ENCODE data around the gene RPL13.

The RPL13 gene

GRCh38 chr16:89560378-89561141, at the start of gene RPL13:
Gene RPL13 (plus strand): TSS chr16:89560682. CDS start chr16:89560960, 278 bp downstream.
- H3K9me3 ChIP-seq (ENCODE audit: low read depth, low read length), result no peaks in the 10 kb centered on the region
- H3K4me3 ChIP-seq, result peak within 1 kb of the TSS; percentile 86
- H3K27ac ChIP-seq, result peak within 1 kb of the TSS; percentile 93
- H3K36me3 ChIP-seq (ENCODE audit: insufficient read depth, low read length), result peaks cover 37% of the 10 kb centered on the region
- peak; percentile 14 for DNase-seq (ENCODE audit: low read depth, low spot score)
- H3K9ac ChIP-seq (ENCODE audit: insufficient read length), result peak within 1 kb of the TSS; percentile 97
- TF ChIP-seq FOXP2 (optimal IDR thresholded peaks at IDR 0.05; ENCODE audit: control extremely low read depth, extremely low read length, insufficient read depth) (no peak), EZH2 (IDR thresholded peaks at IDR 0.05) (no peak), POLR2AphosphoS5 (IDR thresholded peaks at IDR 0.05; ENCODE audit: borderline replicate concordance, low read depth, low read length) (peak; percentile 98)

DNA sequence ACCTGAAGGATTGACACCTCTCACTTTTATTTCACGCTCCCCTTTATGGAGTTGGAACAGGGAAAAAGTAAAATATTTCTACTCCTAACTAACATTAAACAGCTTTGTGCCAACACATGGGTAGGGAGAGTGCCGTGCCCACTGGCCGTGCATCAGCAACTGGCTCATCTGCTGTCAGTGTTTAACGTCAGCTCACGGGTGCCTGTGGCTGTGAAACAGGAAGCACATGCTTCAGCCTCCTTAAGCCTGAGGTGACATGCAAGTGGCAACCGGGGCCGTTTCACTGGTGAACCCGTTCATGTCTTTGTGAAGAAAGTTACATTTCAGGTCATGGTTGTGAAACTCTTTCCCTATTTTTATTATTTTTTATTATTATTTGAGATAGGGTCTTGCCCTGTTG, 49.1 kb upstream of the RPL13 start:
- peaks cover 20% of the 10 kb centered on the region; the same call in 1 of the 2 replicates for H3K36me3 ChIP-seq (ENCODE audit: insufficient read depth, low read length)
- H3K27ac ChIP-seq, result no peak overlapping the region
- no peak for DNase-seq (ENCODE audit: low read depth, low spot score)
- H3K4me3 ChIP-seq, result no peak overlapping the region
- H3K9ac ChIP-seq (ENCODE audit: insufficient read length), result no peak overlapping the region
- TF ChIP-seq POLR2AphosphoS5 (IDR thresholded peaks at IDR 0.05; ENCODE audit: borderline replicate concordance, low read depth, low read length) (no peak), FOXP2 (optimal IDR thresholded peaks at IDR 0.05; ENCODE audit: control extremely low read depth, extremely low read length, insufficient read depth) (no peak), EZH2 (IDR thresholded peaks at IDR 0.05) (no peak)
- no peaks in the 10 kb centered on the region for H3K9me3 ChIP-seq (ENCODE audit: low read depth, low read length)

GRCh38 chr16:89512453-89512852, 48.0 kb upstream of the RPL13 start:
- Histone ChIP-seq H3K9me3 (ENCODE audit: low read depth, low read length) (no peaks in the 10 kb centered on the region), H3K27ac (no peak overlapping the region), H3K4me3 (no peak overlapping the region), H3K36me3 (ENCODE audit: insufficient read depth, low read length) (peaks cover 20% of the 10 kb centered on the region; the same call in 1 of the 2 replicates), H3K9ac (ENCODE audit: insufficient read length) (no peak overlapping the region)
- TF ChIP-seq FOXP2 (optimal IDR thresholded peaks at IDR 0.05; ENCODE audit: control extremely low read depth, extremely low read length, insufficient read depth), result no peak
- TF ChIP-seq EZH2 (IDR thresholded peaks at IDR 0.05), result no peak
- TF ChIP-seq POLR2AphosphoS5 (IDR thresholded peaks at IDR 0.05; ENCODE audit: borderline replicate concordance, low read depth, low read length), result no peak
- no peak for DNase-seq (ENCODE audit: low read depth, low spot score)

DNA sequence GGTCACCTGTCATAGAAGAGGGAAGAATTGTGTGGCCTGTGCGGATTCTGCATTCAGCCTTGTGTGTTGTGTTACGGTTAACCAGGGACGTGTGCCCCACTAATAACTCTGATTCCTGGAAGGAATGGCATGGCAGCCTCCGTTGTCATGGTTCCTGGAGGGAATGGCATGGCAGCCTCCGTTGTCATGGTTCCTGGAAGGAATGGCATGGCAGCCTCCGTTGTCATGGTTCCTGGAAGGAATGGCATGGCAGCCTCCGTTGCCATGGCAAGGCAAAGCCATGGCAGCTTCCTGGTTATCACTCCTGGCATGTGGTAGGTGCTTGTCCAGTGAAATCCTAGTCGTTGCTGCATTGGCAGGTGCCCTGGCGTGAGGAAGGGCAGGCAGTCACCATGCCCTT, 43.4 kb upstream of the RPL13 start:
- no peaks in the 10 kb centered on the region for H3K9me3 ChIP-seq (ENCODE audit: low read depth, low read length)
- no peak overlapping the region for H3K9ac ChIP-seq (ENCODE audit: insufficient read length)
- TF ChIP-seq FOXP2 (optimal IDR thresholded peaks at IDR 0.05; ENCODE audit: control extremely low read depth, extremely low read length, insufficient read depth) (no peak), EZH2 (IDR thresholded peaks at IDR 0.05) (no peak), POLR2AphosphoS5 (IDR thresholded peaks at IDR 0.05; ENCODE audit: borderline replicate concordance, low read depth, low read length) (no peak)
- no peak for DNase-seq (ENCODE audit: low read depth, low spot score)
- no peak overlapping the region for H3K4me3 ChIP-seq
- H3K36me3 ChIP-seq (ENCODE audit: insufficient read depth, low read length), result peaks cover 15% of the 10 kb centered on the region; the same call in 1 of the 2 replicates
- H3K27ac ChIP-seq, result no peak overlapping the region

DNA sequence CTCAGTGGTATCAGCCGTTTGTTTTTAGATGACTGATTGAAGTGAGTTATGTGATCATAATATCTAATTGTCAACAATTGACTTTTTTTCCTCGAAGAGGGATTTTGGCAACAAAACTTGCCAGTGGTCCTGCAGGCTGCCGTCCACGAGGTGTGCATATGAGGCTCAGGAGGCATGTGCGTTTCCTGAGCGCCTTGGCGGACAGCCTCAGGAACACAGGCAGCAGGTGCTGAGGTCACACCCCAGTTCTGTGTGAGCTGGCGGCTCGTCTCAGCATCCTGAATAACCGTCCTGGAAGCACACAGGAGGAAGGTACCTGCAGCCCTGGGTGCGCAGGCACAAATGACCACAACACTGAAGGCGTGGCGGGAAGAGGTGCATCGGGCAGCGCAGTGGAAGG, 40.6 kb upstream of the RPL13 start:
- no peak for TF ChIP-seq FOXP2 (optimal IDR thresholded peaks at IDR 0.05; ENCODE audit: control extremely low read depth, extremely low read length, insufficient read depth)
- no peak for TF ChIP-seq POLR2AphosphoS5 (IDR thresholded peaks at IDR 0.05; ENCODE audit: borderline replicate concordance, low read depth, low read length)
- Histone ChIP-seq H3K9ac (ENCODE audit: insufficient read length) (no peak overlapping the region), H3K27ac (no peak overlapping the region), H3K9me3 (ENCODE audit: low read depth, low read length) (no peaks in the 10 kb centered on the region), H3K4me3 (no peak overlapping the region), H3K36me3 (ENCODE audit: insufficient read depth, low read length) (peaks cover 13% of the 10 kb centered on the region; the same call in 1 of the 2 replicates)
- DNase-seq (ENCODE audit: low read depth, low spot score), result no peak

- Histone ChIP-seq H3K9me3 (ENCODE audit: low read depth, low read length) (no peaks in the 10 kb centered on the region), H3K9ac (ENCODE audit: insufficient read length) (no peak overlapping the region), H3K36me3 (ENCODE audit: insufficient read depth, low read length) (peaks cover 21% of the 10 kb centered on the region; the same call in 1 of the 2 replicates), H3K27ac (no peak overlapping the region), H3K4me3 (no peak overlapping the region)
- DNase-seq (ENCODE audit: low read depth, low spot score), result no peak
- TF ChIP-seq EZH2 (IDR thresholded peaks at IDR 0.05), result no peak
- no peak for TF ChIP-seq FOXP2 (optimal IDR thresholded peaks at IDR 0.05; ENCODE audit: control extremely low read depth, extremely low read length, insufficient read depth)
Observed at GRCh38 chr16:89522287-89522686, 38.2 kb upstream of the RPL13 start.

DNA sequence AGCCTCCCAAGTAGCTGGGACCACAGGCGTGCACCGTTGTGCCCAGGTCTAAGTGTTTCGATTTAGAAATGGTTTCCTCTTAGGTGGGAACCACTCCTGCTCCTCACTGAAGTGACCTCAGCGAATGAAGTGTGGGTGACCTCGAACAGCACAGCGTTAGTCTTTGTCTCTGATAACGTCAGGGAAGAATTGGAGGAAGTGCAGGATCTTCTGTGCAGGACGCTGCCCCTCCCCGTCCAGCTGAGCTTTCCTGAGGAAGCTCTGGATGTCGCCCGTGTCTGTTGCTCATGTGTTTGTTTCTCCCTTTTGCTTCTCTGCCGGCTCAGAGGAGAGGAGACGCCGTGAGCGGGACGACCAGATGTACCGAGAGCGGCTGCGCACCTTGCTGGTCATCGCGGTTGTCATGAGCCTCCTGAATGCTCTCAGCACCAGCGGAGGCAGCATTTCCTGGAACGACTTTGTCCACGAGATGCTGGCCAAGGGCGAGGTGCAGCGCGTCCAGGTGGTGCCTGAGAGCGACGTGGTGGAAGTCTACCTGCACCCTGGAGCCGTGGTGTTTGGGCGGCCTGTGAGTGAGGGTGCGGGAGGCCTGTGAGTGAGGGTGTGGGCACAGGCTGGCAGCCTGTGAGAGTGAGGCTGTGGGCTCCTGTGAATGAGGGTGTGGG, 36.7 kb upstream of the RPL13 start:
- TF ChIP-seq EZH2 (IDR thresholded peaks at IDR 0.05) (no peak), POLR2AphosphoS5 (IDR thresholded peaks at IDR 0.05; ENCODE audit: borderline replicate concordance, low read depth, low read length) (no peak), FOXP2 (optimal IDR thresholded peaks at IDR 0.05; ENCODE audit: control extremely low read depth, extremely low read length, insufficient read depth) (no peak)
- no peak for DNase-seq (ENCODE audit: low read depth, low spot score)
- Histone ChIP-seq H3K9me3 (ENCODE audit: low read depth, low read length) (no peaks in the 10 kb centered on the region), H3K27ac (no peak overlapping the region), H3K9ac (ENCODE audit: insufficient read length) (no peak overlapping the region), H3K4me3 (no peak overlapping the region), H3K36me3 (ENCODE audit: insufficient read depth, low read length) (peaks cover 19% of the 10 kb centered on the region; the same call in 1 of the 2 replicates)

DNA sequence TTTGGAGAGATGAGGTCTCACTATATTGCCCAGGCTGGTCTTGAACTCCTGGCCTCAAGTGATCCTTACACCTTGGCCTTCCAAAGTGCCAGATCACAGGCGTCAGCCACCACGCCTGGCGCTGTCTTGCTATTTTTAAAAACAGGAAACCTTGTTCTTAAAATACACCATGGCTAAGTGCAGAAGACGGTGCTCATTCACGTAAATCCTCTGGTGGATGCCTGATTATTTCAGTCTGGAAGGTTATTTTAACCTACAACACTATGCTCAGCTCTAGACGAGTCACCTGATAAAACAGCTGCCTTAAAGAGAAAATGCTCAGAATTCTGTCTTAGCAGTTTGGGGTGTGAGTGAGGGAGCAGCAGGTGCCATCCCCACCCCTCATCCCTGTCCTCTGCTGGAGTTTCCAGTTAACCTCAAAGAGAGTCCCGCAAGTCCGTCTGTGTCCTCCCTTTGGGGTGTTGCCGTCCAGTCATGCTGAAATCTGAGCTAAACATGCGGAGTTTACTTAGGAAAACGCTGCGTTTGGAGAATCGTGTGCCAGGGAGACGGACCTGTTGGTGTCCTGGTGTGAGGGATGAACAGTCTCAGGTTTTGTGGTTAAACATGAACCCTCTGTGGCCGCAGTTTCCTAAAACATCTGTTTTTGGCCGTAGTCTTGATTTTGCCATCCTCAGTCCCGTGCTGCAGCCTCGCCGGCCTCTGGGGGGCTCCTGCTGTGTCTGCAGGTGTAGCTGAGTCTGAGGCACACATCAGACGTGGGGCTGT, 35.2 kb upstream of the RPL13 start:
- H3K9ac ChIP-seq (ENCODE audit: insufficient read length), result no peak overlapping the region
- H3K4me3 ChIP-seq, result no peak overlapping the region
- no peaks in the 10 kb centered on the region for H3K9me3 ChIP-seq (ENCODE audit: low read depth, low read length)
- no peak for TF ChIP-seq FOXP2 (optimal IDR thresholded peaks at IDR 0.05; ENCODE audit: control extremely low read depth, extremely low read length, insufficient read depth)
- no peak for TF ChIP-seq POLR2AphosphoS5 (IDR thresholded peaks at IDR 0.05; ENCODE audit: borderline replicate concordance, low read depth, low read length)
- no peak for TF ChIP-seq EZH2 (IDR thresholded peaks at IDR 0.05)
- DNase-seq (ENCODE audit: low read depth, low spot score), result no peak
- no peak overlapping the region for H3K27ac ChIP-seq
- H3K36me3 ChIP-seq (ENCODE audit: insufficient read depth, low read length), result peaks cover 19% of the 10 kb centered on the region; the same call in 1 of the 2 replicates

Data from SK-N-MC (cell line).